T-helper 1 cell treated with Interleukin-12 subunit alpha and Interleukin-12 subunit beta and Interleukin-4 antibody, amounts not matched to agents 30 μg/mL and 1 μg/mL, for 36 hours (primary cell): ENCODE data around the gene LYPLA2.
"Not testable (repeated sequence)": the region's sequence is repeated elsewhere in the genome, so short reads cannot be mapped to it uniquely, and the experiment has no call there.

ENCODE experiments used
- H3K27ac Mint-ChIP-seq: one replicate; pipeline ENCODE4 v1.8.0; 2021; ENCODE audit warnings: mild to moderate bottlenecking, mixed read lengths
- H3K27me3 Mint-ChIP-seq: one replicate; pipeline ENCODE4 v1.8.0; 2021; ENCODE audit warnings: low read depth, mixed read lengths
- H3K36me3 Mint-ChIP-seq: one replicate; pipeline ENCODE4 v1.8.0; 2021; ENCODE audit warnings: low read depth, mixed read lengths
- H3K4me1 Mint-ChIP-seq: one replicate; pipeline ENCODE4 v1.8.0; 2021; ENCODE audit warnings: low read depth, mixed read lengths
- H3K4me3 Mint-ChIP-seq: one replicate; pipeline ENCODE4 v1.8.0; 2021; ENCODE audit warnings: mild to moderate bottlenecking, moderate library complexity, mixed read lengths
- H3K9me3 Mint-ChIP-seq: one replicate; pipeline ENCODE4 v1.8.0; 2021; ENCODE audit warnings: mixed read lengths

Gene LYPLA2

GRCh38 chr1:23825762-23826522 lies 35.0 kb downstream of the LYPLA2 start:
- H3K4me3 Mint-ChIP-seq = peak overlapping the region; percentile 89

GRCh38 chr1:23826590-23826989 lies 35.6 kb downstream of the LYPLA2 start:
- H3K27ac Mint-ChIP-seq, H3K36me3 Mint-ChIP-seq, H3K4me3 Mint-ChIP-seq, H3K9me3 Mint-ChIP-seq, H3K27me3 Mint-ChIP-seq: not testable (repeated sequence)
- H3K4me1 Mint-ChIP-seq = peaks cover 16% of the 10 kb centered on the region

More at GRCh38 chr1:23825762-23826522, 35.0 kb downstream of the LYPLA2 start:
- H3K27ac Mint-ChIP-seq = peak overlapping the region; percentile 88
- peaks cover 4% of the 10 kb centered on the region for H3K27me3 Mint-ChIP-seq
- no peaks in the 10 kb centered on the region for H3K9me3 Mint-ChIP-seq
- no peaks in the 10 kb centered on the region for H3K36me3 Mint-ChIP-seq
- H3K4me1 Mint-ChIP-seq = peaks cover 16% of the 10 kb centered on the region

- Mint-ChIP-seq H3K27me3 (peaks cover 4% of the 10 kb centered on the region), H3K4me3 (no peak overlapping the region), H3K9me3 (no peaks in the 10 kb centered on the region), H3K36me3 (no peaks in the 10 kb centered on the region), H3K27ac (no peak overlapping the region), H3K4me1 (peaks cover 11% of the 10 kb centered on the region)
These were observed 36.8 kb downstream of the LYPLA2 start for GRCh38 chr1:23827717-23828116.

GRCh38 chr1:23834156-23834555 lies 43.2 kb downstream of the LYPLA2 start:
- not testable (repeated sequence) for H3K27ac Mint-ChIP-seq, H3K9me3 Mint-ChIP-seq, H3K4me1 Mint-ChIP-seq, H3K36me3 Mint-ChIP-seq, H3K4me3 Mint-ChIP-seq, H3K27me3 Mint-ChIP-seq

- Mint-ChIP-seq H3K27ac (no peak overlapping the region), H3K27me3 (peaks cover 3% of the 10 kb centered on the region), H3K36me3 (no peaks in the 10 kb centered on the region), H3K4me3 (no peak overlapping the region), H3K4me1 (peaks cover 7% of the 10 kb centered on the region), H3K9me3 (no peaks in the 10 kb centered on the region)
These were observed 45.1 kb downstream of the LYPLA2 start for GRCh38 chr1:23836037-23836436.

GRCh38 chr1:23837908-23838307 lies 47.0 kb downstream of the LYPLA2 start:
- no peaks in the 10 kb centered on the region for H3K36me3 Mint-ChIP-seq
- no peak overlapping the region for H3K27ac Mint-ChIP-seq
- H3K4me1 Mint-ChIP-seq = peaks cover 7% of the 10 kb centered on the region
- H3K4me3 Mint-ChIP-seq = peak overlapping the region; percentile 73
- H3K9me3 Mint-ChIP-seq = no peaks in the 10 kb centered on the region
- H3K27me3 Mint-ChIP-seq = peaks cover 3% of the 10 kb centered on the region

GRCh38 chr1:23838401-23838866 lies 47.5 kb downstream of the LYPLA2 start:
- no peak overlapping the region for H3K27ac Mint-ChIP-seq
- peaks cover 7% of the 10 kb centered on the region for H3K4me1 Mint-ChIP-seq
- H3K9me3 Mint-ChIP-seq = no peaks in the 10 kb centered on the region
- peak overlapping the region; percentile 73 for H3K4me3 Mint-ChIP-seq
- H3K27me3 Mint-ChIP-seq = peaks cover 3% of the 10 kb centered on the region
- H3K36me3 Mint-ChIP-seq = no peaks in the 10 kb centered on the region

- Mint-ChIP-seq H3K36me3 (peaks cover 26% of the 10 kb centered on the region), H3K9me3 (peaks cover 8% of the 10 kb centered on the region), H3K4me1 (no peaks in the 10 kb centered on the region), H3K27ac (no peak overlapping the region), H3K4me3 (no peak overlapping the region), H3K27me3 (no peaks in the 10 kb centered on the region)
These were observed 52.7 kb downstream of the LYPLA2 start for GRCh38 chr1:23843644-23844043.
